ENCODE results near the gene LITAF. TPM values are rescaled to one million over a fixed set of nuclear protein-coding genes. Genes with fewer than 3 reads are reported as not detected.

The LITAF gene
- total RNA-seq = 179 and 189 TPM in 2 replicates
- long read RNA-seq, transcript LITAF-205 (4 exons, 1,118 nt) = minor isoform, 71 of 648 reads
- long read RNA-seq, transcript LITAF-209 (4 exons, 2,632 nt) = minor isoform, 10 of 648 reads
- long read RNA-seq, transcript LITAF-221 (4 exons, 2,467 nt) = major isoform, 440 of 648 reads
- long read RNA-seq, partial matches to known transcripts = 109 of 648 reads
- long read RNA-seq, other reads (novel, unspliced or antisense) = 9 of 648 reads

GRCh38 chr16:11586856-11587642 is at the start of gene LITAF:
Gene LITAF, minus strand, starts transcription at chr16:11586919. Its CDS starts 30,189 bp downstream, at chr16:11556730.
- DNase-seq (ENCODE audit: extremely low spot score, unreplicated experiment) = peak; percentile 86

GRCh38 chr16:11636172-11636721 is 49.5 kb upstream of the LITAF start:
- no peak for DNase-seq (ENCODE audit: extremely low spot score, unreplicated experiment)
- Mint-ChIP-seq H3K4me1 (ENCODE audit: unreplicated experiment) (peaks cover 60% of the 10 kb centered on the region), H3K27me3 (ENCODE audit: unreplicated experiment) (no peaks in the 10 kb centered on the region), H3K4me3 (ENCODE audit: unreplicated experiment) (no peak overlapping the region), H3K36me3 (ENCODE audit: unreplicated experiment) (no peaks in the 10 kb centered on the region), H3K9me3 (ENCODE audit: unreplicated experiment) (no peaks in the 10 kb centered on the region), H3K27ac (ENCODE audit: unreplicated experiment) (no peak overlapping the region)
- no peak for TF ChIP-seq CTCF (IDR thresholded peaks at IDR 0.05)

More at GRCh38 chr16:11586856-11587642, at the start of gene LITAF:
- TF ChIP-seq CTCF (IDR thresholded peaks at IDR 0.05) = no peak
- no peaks in the 10 kb centered on the region for H3K9me3 Mint-ChIP-seq (ENCODE audit: unreplicated experiment)
- H3K36me3 Mint-ChIP-seq (ENCODE audit: unreplicated experiment) = peaks cover 5% of the 10 kb centered on the region
- peak within 1 kb of the TSS; percentile 85 for H3K27ac Mint-ChIP-seq (ENCODE audit: unreplicated experiment)
- peaks cover 48% of the 10 kb centered on the region for H3K4me1 Mint-ChIP-seq (ENCODE audit: unreplicated experiment)
- no peaks in the 10 kb centered on the region for H3K27me3 Mint-ChIP-seq (ENCODE audit: unreplicated experiment)
- peak within 1 kb of the TSS; percentile 83 for H3K4me3 Mint-ChIP-seq (ENCODE audit: unreplicated experiment)

GRCh38 chr16:11635679-11636171 is 49.0 kb upstream of the LITAF start:
- no peak for DNase-seq (ENCODE audit: extremely low spot score, unreplicated experiment)
- no peak for TF ChIP-seq CTCF (IDR thresholded peaks at IDR 0.05)
- Mint-ChIP-seq H3K27ac (ENCODE audit: unreplicated experiment) (no peak overlapping the region), H3K27me3 (ENCODE audit: unreplicated experiment) (no peaks in the 10 kb centered on the region), H3K9me3 (ENCODE audit: unreplicated experiment) (no peaks in the 10 kb centered on the region), H3K36me3 (ENCODE audit: unreplicated experiment) (no peaks in the 10 kb centered on the region), H3K4me1 (ENCODE audit: unreplicated experiment) (peaks cover 59% of the 10 kb centered on the region), H3K4me3 (ENCODE audit: unreplicated experiment) (no peak overlapping the region)

GRCh38 chr16:11635113-11635652 is 48.5 kb upstream of the LITAF start:
- Mint-ChIP-seq H3K27ac (ENCODE audit: unreplicated experiment) (no peak overlapping the region), H3K4me1 (ENCODE audit: unreplicated experiment) (peaks cover 59% of the 10 kb centered on the region)
- no peak for TF ChIP-seq CTCF (IDR thresholded peaks at IDR 0.05)

More at GRCh38 chr16:11635113-11635652, 48.5 kb upstream of the LITAF start:
- no peak for DNase-seq (ENCODE audit: extremely low spot score, unreplicated experiment)
- Mint-ChIP-seq H3K27me3 (ENCODE audit: unreplicated experiment) (no peaks in the 10 kb centered on the region), H3K4me3 (ENCODE audit: unreplicated experiment) (no peak overlapping the region), H3K36me3 (ENCODE audit: unreplicated experiment) (no peaks in the 10 kb centered on the region), H3K9me3 (ENCODE audit: unreplicated experiment) (no peaks in the 10 kb centered on the region)

Measured in osteocyte (in vitro differentiated cells).